ENCODE measurements around the gene SCAI. TPM values are rescaled to one million over a fixed set of nuclear protein-coding genes. Genes with fewer than 3 reads are reported as not detected.

SCAI gene
- total and polyA plus RNA-seq, 2 experiments from 2014 or later, result 13.3 to 35.0 TPM

GRCh38 chr9:124941679-124942561 is 201.4 kb downstream of the SCAI start:
- H3K27ac ChIP-seq (ENCODE audit: low read depth), result peak overlapping the region; percentile 93
- H3K36me3 ChIP-seq (ENCODE audit: insufficient read depth), result no peaks in the 10 kb centered on the region
- peak; percentile 22 for ATAC-seq
- peak overlapping the region; percentile 95 for H2AFZ ChIP-seq
- no peaks in the 10 kb centered on the region for H3K9me2 ChIP-seq (ENCODE audit: insufficient read depth)
- peak overlapping the region; percentile 94 for H3K4me3 ChIP-seq
- H3K4me2 ChIP-seq, result peak overlapping the region; percentile 96
- no peaks in the 10 kb centered on the region for H3K79me2 ChIP-seq (replicated peaks; ENCODE audit: insufficient read depth)
- Mint-ChIP-seq H3K27ac (peak overlapping the region; percentile 75), H3K4me3 (peak overlapping the region; percentile 85), H3K4me1 (peaks cover 12% of the 10 kb centered on the region), H3K9me3 (no peaks in the 10 kb centered on the region), H3K27me3 (ENCODE audit: insufficient read depth, low read depth, poor library complexity) (no peaks in the 10 kb centered on the region), H3K36me3 (ENCODE audit: low read depth) (0 out of 3 replicates have a peak, but pooled peaks cover 2% of the 10 kb centered on the region)
- no peaks in the 10 kb centered on the region for H4K20me1 ChIP-seq (replicated peaks; ENCODE audit: insufficient read depth)
- peaks cover 15% of the 10 kb centered on the region for H3K4me1 ChIP-seq (ENCODE audit: insufficient read depth)
- TF ChIP-seq REST (IDR thresholded peaks at IDR 0.05; ENCODE audit: unreplicated experiment) (no peak), ZNF331 (CRISPR knock-in tag; IDR thresholded peaks at IDR 0.05; ENCODE audit: low read depth) (no peak), POLR2AphosphoS5 (IDR thresholded peaks at IDR 0.05; ENCODE audit: low read depth) (no peak), ZNF462 (CRISPR knock-in tag; IDR thresholded peaks at IDR 0.05) (no peak)
- peak; percentile 62 for DNase-seq (ENCODE audit: low spot score)
- peaks cover 18% of the 10 kb centered on the region for H3F3A ChIP-seq (replicated peaks; ENCODE audit: low read depth)
- H3K27me3 ChIP-seq (ENCODE audit: insufficient read depth), result no peaks in the 10 kb centered on the region
